Right forelimb (tissue), 1 donor: ENCODE data around the gene ETS1.

ENCODE experiments used
- DNase-seq: peaks from one replicate; pipeline ENCODE4 v3.0.0-alpha.2; 2018

The ETS1 gene

GRCh38 chr11:128477278-128477677 lies 110.1 kb downstream of the ETS1 start:
- no peak for DNase-seq

GRCh38 chr11:128476729-128477128 lies 110.6 kb downstream of the ETS1 start:
- DNase-seq = no peak

DNA sequence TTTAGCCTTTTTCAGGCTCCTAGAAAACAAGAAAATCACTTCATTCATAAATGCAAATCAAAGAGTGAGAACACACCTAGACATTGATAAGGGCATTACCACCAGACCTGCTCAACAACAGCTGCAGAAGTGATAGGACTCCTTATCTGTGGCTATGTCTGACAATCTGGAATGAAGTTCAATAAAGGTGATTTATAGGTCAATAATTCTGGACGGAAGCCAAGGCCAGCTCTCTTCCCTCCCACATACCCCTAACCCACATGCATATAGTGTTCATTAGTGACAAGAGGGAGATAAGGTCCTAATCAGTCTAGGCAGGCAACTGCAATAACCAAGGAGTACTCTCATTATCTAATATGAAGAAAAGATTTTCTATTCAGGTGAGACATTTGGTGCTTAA lies 111.3 kb downstream of the ETS1 start:
- no peak for DNase-seq

DNA sequence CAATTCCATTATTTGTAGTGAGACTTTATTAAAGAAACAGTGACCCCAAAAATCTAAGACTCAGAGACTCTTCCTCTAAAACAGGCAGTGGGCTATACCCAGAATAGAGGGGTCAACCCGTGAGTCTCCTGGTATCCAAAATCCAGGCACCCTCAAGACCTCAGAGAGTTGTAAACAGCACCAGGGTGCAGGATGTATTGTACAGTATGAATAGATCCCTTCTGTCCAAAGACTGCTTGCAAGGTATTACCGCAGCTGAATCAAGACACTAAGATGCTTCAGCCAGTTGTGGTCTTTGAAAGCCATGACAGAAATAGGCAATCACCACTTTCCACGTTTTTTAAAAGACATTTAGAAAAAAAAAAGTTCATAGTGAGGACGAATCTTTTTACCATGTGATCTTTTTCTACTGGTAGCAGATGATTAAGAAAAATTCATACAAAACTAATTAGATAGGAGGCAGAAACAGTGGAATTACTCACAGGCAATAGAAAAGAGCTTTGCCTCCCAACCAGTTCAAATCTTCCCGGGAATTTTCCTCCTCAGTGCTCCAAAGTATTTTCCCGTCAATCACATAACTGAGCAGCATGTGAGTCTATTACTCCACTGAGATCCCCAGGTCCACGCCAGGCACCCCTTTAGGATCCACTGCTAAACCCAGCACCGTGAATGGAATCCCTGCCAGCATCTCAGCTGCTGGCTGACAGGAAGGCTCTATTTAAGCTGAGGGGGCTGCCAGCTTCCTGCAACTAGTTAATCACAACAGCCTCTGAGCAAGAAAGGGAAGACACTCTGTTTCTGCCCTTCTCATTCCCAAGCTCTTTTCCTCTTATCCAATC lies 113.1 kb downstream of the ETS1 start:
- DNase-seq = no peak

DNA sequence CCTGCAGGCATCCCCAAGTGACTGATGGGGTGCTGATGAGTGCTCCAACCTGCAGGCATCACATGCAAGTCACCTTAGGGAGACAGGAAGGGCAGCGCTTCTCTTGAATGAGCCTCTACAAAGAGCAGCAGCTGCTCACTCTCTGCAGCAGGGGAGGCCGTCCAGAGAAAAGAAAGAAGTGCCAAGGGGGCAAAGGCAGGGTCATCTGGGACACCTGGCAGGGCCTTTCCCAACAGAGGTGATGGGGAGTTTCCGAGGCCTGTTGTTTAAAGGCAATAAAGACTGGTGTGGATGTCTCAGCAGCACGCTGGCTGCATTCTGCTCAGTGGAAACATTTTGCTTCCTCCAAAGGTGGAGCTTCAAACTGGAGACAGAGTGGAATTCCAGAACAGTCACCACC lies 113.7 kb downstream of the ETS1 start:
- no peak for DNase-seq

DNA sequence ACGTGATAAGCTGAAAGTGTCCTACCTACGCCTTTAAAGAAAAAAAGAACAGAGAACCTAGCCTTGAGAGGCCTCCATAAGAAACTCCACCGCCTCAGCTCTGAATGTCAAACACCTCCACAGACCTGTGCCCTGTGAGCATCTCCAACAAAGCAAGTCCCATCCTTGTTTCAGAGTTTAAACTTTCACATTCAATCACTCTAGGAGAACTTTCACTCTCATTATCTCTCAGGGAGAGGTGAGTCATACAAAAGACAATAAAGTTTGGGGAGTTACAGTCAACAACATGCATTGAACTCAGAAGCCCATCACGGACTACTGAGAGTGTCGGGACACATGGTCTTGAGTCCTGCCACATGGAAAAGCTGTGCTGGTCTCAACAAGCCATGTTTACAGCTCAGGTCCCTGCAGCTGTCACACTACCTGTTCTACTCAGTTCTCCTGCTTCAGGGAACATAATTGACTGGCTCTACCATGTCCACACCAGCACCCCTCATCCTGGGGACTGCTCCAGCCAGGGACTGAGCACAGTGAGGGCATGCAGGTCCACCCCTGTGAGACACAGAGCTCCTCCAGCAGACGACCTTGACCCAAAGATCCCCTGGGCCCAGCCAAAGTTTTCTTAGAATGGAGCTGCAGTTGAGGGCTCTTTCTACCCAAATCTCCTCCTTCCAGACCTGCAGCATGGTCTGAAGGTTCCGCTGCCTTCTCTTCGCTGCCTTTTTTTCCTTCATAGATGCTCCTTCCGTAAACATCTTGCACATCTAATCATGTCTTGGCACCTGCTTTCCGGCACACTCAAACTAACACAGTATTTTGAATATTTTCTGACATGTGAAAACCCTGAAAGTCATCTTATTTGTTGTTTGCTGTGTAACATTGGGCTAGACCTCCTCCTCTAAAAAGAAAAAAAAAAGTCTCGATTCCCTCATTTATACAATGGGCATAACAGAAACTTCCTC lies 114.9 kb downstream of the ETS1 start:
- DNase-seq = no peak

GRCh38 chr11:128471138-128471661 lies 116.2 kb downstream of the ETS1 start:
- no peak for DNase-seq

- no peak for DNase-seq
Measured at GRCh38 chr11:128470081-128470480, 117.3 kb downstream of the ETS1 start.

DNA sequence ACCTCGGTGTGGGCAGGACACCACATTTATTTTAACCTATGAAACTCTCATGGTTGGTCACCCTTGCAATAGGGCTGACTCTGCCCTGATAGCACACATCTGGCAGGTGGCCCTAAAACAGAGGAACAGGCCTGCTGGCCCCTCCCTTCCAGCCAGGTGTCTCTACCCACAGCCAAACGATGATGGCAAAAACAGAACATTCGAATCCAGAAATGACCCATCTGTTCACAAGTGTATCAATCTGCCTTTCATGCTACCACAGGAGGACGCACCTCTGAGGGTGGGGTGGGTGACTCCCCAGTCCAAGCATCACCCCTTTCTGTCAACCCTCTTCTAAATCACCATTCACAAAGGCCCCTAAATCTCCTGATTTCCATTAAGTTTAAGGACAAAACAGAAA lies 118.1 kb downstream of the ETS1 start:
- no peak for DNase-seq

GRCh38 chr11:128468111-128468510 lies 119.2 kb downstream of the ETS1 start:
- DNase-seq = no peak

DNA sequence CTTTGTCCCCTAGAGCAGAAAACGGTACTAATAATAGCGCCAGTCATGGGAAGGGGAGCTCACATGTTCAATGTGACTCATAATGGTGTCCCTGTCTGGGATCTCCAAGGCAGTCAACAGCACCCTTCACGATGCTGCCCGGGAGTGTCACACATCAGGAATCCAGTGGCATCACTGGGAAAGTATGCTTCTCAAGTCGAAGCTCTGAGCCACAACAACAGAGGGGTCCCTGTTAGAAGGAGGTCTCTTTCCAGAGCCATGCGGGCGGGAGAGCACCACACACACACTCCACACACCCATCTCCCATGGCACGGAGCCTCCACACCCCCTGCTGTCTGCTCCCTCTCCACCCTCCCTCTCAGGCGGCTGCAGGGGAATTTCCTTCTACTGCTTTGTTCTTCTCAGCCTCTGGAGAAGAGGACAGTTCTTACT lies 119.7 kb downstream of the ETS1 start:
- DNase-seq = no peak

DNA sequence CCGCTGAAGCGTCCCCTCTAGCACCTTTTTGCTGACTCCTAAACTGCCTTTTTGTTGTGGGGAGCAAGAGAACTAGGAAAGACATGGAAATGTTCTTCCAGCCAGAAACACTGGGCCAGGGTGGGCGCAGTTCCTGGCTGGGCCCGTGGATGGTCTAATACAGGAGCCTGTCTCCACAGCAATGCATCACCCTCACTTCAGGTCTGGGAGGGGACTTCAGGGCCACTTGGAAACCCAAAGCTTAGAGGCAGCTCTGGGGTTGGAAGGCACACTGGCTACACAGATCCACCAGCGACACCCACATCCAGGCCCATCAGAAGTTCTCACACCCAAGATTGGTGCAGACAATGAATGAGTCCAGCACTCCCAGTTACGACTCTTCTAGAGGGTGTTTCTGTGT lies 120.3 kb downstream of the ETS1 start:
- no peak for DNase-seq

GRCh38 chr11:128465946-128466705 lies 121.2 kb downstream of the ETS1 start:
- DNase-seq = no peak

- no peak for DNase-seq
Measured at GRCh38 chr11:128465531-128465930, 121.8 kb downstream of the ETS1 start.

GRCh38 chr11:128464878-128465450 lies 122.4 kb downstream of the ETS1 start:
- no peak for DNase-seq

GRCh38 chr11:128463979-128464378 lies 123.4 kb downstream of the ETS1 start:
- no peak for DNase-seq

GRCh38 chr11:128463371-128463829 lies 124.0 kb downstream of the ETS1 start:
- DNase-seq = no peak

- DNase-seq = no peak
Measured at GRCh38 chr11:128462922-128463321, 124.4 kb downstream of the ETS1 start.

DNA sequence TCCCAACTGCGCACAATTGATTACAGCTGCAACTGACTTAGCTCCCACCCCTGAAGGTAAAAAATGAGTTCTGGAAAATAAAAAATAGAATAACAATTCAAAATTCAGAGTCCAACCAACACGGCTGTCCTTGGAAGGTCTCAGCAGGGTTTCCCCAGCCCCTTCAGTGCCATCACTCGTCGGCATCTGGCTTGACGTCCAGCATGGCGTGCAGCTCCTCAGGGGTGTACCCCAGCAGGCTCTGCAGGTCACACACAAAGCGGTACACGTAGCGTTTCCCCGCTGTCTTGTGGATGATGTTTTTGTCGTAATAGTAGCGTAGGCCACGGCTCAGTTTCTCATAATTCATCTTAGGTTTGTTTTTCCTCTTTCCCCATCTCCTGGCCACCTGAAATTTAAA lies 125.2 kb downstream of the ETS1 start:
- no peak for DNase-seq

DNA sequence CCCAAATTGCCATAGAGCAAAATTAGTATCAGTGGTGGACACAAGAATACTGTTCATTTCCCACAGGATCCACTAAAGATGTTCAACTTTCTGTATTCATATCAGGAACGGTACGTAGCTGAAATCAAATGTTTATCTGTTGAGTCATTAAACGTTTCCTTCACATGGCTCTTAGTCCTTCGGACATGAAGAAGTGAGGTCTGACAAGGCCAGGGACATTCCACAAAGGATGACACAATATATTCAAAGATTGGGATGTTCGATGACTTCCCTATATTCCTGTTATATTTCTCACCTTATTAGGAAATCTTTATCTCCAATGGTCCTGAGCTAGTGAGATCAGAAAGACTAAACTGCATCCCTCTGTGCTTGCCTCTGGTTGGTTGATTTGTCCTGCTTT lies 129.0 kb downstream of the ETS1 start:
- no peak for DNase-seq

GRCh38 chr11:128457874-128458273 lies 129.5 kb downstream of the ETS1 start:
- DNase-seq = no peak

GRCh38 chr11:128456566-128457268 lies 130.6 kb downstream of the ETS1 start:
- no peak for DNase-seq
